A549 (cell line): ENCODE measurements around the gene KCNQ1OT1.

ENCODE experiments used
- CTCF ChIP-seq: fragments of >200 bp; sonication (Bioruptor Twin); formaldehyde crosslinking; IDR thresholded peaks from 3 replicates; pipeline ENCODE4 v1.5.1; 2016
- EP300 ChIP-seq, 2 experiments: fragments of >200 bp; sonication (Bioruptor Twin); formaldehyde crosslinking; IDR thresholded peaks; 2 replicates in 1 of 2; 3 replicates in 1 of 2; pipeline ENCODE4 v1.6.1; 2016 to 2017
- MAX ChIP-seq: IDR thresholded peaks from 2 replicates; pipeline ENCODE4 v1.6.1; 2012
- MYC ChIP-seq: IDR thresholded peaks from 2 replicates; pipeline ENCODE4 v1.6.1; 2012; ENCODE audit warnings: mild to moderate bottlenecking, inconsistent platforms, low read length, improper control_type of control experiment, borderline replicate concordance
- PBX3 ChIP-seq: IDR thresholded peaks from 2 replicates; pipeline ENCODE4 v1.6.1; 2012
- POLR2A ChIP-seq: IDR thresholded peaks from 2 replicates; pipeline ENCODE4 v1.6.1; 2012; ENCODE audit warnings: mild to moderate bottlenecking, low read length

- TF ChIP-seq CTCF (no peak), MAX (no peak), MYC (no peak), EP300 (IDR thresholded peaks at IDR 0.05) (no peak), POLR2A (no peak), PBX3 (no peak)
Measured at GRCh38 chr11:2593393-2593950, 106.3 kb downstream of the KCNQ1OT1 start.
